Measurements from ENCODE around the gene FOXN1.
"Not testable (repeated sequence)": the region's sequence is repeated elsewhere in the genome, so short reads cannot be mapped to it uniquely, and the experiment has no call there.

Gene FOXN1, protein sequence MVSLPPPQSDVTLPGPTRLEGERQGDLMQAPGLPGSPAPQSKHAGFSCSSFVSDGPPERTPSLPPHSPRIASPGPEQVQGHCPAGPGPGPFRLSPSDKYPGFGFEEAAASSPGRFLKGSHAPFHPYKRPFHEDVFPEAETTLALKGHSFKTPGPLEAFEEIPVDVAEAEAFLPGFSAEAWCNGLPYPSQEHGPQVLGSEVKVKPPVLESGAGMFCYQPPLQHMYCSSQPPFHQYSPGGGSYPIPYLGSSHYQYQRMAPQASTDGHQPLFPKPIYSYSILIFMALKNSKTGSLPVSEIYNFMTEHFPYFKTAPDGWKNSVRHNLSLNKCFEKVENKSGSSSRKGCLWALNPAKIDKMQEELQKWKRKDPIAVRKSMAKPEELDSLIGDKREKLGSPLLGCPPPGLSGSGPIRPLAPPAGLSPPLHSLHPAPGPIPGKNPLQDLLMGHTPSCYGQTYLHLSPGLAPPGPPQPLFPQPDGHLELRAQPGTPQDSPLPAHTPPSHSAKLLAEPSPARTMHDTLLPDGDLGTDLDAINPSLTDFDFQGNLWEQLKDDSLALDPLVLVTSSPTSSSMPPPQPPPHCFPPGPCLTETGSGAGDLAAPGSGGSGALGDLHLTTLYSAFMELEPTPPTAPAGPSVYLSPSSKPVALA

GRCh38 chr17:28505986-28506665, at the start of gene FOXN1:
Gene FOXN1 (plus strand): TSS chr17:28506348. CDS start chr17:28523970, 17,622 bp downstream.
- DNase-seq (ENCODE audit: low read depth in 2 of 2), result no peak

DNA sequence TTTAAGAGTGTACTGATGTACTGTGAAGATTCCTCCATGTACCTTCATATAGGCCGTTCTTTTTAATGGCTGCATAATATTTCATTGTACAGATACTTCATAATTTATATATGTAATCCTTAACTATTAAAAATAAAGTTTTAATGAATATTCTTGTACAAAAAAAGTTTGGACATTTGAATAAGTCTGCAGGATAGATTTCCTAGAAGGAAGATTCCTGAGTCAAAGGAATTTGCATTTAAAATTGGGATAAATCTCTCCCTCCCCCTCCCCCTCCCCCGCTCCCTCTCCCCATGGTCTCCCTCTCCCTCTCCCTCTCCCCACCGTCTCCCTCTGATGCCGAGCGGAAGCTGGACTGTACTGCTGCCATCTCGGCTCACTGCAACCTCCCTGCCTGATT, 48.3 kb upstream of the FOXN1 start:
- no peak for DNase-seq (ENCODE audit: low read depth in 2 of 2)

DNA sequence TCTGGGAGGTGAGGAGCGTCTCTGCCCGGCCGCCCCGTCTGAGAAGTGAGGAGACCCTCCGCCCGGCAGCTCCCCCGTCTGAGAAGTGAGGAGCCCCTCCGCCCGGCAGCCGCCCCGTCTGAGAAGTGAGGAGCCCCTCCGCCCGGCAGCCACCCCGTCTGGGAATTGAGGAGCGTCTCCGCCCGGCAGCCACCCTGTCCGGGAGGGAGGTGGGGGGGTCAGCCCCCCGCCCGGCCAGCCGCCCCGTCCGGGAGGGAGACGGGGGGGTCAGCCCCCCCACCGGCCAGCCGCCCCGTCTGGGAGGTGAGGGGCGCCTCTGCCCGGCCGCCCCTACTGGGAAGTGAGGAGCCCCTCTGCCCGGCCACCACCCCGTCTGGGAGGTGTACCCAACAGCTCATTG, 47.3 kb upstream of the FOXN1 start:
- not testable (repeated sequence) for DNase-seq (ENCODE audit: low read depth in 2 of 2)

GRCh38 chr17:28460901-28461300, 45.2 kb upstream of the FOXN1 start:
- no peak for DNase-seq (ENCODE audit: low read depth in 2 of 2)

- no peak for DNase-seq (ENCODE audit: low read depth in 2 of 2)
These were observed 40.1 kb upstream of the FOXN1 start for GRCh38 chr17:28466001-28466400.

GRCh38 chr17:28466521-28467048, 39.6 kb upstream of the FOXN1 start:
- DNase-seq (ENCODE audit: low read depth in 2 of 2), result no peak

- no peak for DNase-seq (ENCODE audit: low read depth in 2 of 2)
These were observed 38.6 kb upstream of the FOXN1 start for GRCh38 chr17:28467456-28468025.

GRCh38 chr17:28468033-28468735, 38.0 kb upstream of the FOXN1 start:
- DNase-seq (ENCODE audit: low read depth in 2 of 2), result not testable (repeated sequence)

- DNase-seq (ENCODE audit: low read depth in 2 of 2), result no peak
These were observed 37.4 kb upstream of the FOXN1 start for GRCh38 chr17:28468781-28469180.

GRCh38 chr17:28469376-28469775, 36.8 kb upstream of the FOXN1 start:
- DNase-seq (ENCODE audit: low read depth in 2 of 2), result no peak

DNA sequence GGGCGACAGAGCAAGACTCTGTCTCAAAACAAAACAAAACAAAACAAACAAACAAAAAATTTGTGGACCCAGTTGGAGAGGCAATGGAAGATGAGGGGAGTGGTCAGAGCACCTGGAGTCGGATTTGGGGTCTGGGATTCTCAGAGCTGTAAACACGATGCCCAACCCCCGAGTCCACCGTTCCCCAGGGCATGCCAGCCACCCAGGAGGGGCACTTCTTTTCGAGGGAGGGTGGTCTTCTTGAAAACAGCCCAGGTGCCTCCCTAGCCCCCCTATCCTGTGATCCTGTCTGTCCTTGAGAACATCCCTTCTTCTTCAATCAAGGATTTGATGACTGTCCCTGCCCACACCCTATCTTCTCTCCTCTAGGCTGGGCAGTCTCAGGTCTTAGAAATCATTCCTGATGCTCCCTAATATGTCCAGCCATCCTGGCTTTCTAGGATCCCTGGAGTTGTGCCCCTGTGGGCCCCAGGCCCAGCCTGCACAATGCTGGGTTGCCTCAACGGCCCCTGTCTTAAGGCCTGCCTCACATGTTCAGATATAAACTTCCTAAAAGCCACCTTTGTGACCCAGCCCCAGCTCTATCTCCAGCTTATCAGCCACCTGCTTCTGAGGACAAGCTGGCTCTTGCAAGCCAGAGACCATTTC, 35.8 kb upstream of the FOXN1 start:
- DNase-seq (ENCODE audit: low read depth in 2 of 2), result no peak

DNA sequence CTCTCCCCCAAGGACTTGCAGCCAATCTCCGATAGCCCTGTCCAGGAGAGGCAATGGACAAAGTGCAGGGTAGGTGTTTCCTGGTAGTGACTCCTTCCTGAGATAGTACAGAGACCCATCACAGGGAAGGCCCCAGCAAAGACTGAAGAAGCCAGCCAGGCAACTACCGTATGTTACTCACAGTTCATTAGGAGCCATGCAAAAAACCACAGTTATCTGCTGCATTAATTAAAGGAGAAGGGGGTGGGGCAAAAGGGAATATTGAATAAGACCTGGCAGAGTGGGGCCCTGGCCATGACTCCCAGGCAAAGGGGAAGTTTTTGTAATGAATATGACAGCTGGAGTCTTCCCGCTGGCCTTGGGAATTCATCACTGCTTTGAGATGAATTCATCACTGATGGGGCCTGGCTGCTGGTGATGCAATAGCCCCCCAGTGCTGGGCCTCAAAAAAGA, 35.2 kb upstream of the FOXN1 start:
- DNase-seq (ENCODE audit: low read depth in 2 of 2), result no peak

GRCh38 chr17:28471531-28472342, 34.4 kb upstream of the FOXN1 start:
- no peak for DNase-seq (ENCODE audit: low read depth in 2 of 2)

GRCh38 chr17:28472871-28473497, 33.2 kb upstream of the FOXN1 start:
- no peak for DNase-seq (ENCODE audit: low read depth in 2 of 2)

DNA sequence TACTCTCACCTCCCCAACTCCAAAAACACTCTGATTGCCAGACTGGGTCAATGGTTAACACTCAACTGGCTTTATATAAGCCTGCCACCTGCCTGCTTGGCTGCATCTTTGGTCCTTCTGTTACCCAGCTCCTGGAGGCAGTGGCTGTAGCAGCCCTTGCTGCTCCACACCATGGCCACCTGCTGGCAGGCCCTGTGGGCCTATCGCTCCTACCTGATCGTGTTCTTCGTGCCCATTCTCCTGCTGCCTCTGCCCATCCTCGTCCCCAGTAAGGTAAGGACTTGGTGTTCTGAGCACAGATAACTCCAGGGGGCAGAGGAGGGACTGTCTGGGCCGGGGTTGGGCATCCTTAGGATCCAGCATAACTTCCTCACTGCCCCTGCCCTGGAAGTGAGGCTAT, 32.6 kb upstream of the FOXN1 start, which contains the start of gene SLC13A2:
Gene SLC13A2 (plus strand): TSS at position 103 of the 400 bp plus-strand sequence. CDS start 69 bp downstream, at position 172.
- no peak for DNase-seq (ENCODE audit: low read depth in 2 of 2)

DNA sequence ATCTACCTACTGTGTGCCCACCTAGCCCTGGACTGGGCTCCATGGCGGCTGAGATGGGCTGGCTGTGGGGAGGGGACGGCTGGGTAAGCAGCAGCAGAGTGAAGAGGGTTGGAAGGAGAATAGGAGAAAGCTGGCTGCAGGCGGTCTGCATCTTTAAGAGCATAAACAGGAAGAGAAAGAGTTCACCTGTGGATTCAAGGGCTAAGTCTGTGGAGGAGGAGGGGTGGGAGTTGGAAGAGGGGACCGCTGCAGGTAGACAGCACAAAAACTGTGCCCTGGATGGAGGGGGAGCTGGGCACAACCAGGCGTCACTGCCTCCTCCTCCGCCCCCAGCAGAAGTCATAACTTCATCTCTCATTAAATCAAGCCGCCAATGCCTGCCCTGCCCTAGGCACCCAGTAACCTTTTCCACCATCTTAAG, 32.0 kb upstream of the FOXN1 start:
- DNase-seq (ENCODE audit: low read depth in 2 of 2), result no peak

DNA sequence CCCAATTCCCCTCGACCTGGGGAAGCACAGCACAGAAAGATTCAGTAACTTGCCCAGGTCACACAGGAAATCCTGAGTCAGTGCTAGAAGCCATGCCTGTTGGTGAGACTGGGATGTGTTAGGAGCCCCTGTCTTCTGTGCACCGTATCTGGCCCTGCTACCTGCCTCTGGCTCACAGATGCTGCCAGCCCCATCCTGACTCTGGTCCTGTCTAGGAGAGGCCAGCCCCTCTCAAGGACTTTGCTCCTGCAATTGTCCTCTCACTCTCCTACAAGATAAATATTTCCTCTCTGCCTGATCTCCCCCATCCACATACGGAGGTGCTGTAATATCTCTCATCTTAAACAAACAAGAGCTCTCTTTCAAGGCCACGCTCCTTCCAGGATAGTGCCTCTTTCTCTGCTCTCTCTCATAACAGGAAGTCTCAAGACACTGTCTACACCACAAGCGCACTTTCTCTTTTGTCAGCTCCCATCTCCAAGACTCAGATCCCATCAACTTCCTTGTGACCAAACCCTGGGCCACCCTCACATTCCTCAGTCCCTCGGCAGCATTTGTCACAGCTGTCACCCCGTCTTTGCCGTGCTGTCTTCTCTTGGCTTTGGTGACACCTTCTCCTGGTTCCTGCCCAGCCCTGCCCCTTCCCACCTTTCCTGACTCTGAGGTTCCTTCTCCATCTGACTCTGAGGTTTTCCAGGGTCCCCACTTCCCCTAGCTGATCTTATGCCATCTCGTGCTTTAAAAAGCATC, 30.8 kb upstream of the FOXN1 start:
- DNase-seq (ENCODE audit: low read depth in 2 of 2), result no peak

- DNase-seq (ENCODE audit: low read depth in 2 of 2), result no peak
These were observed 29.9 kb upstream of the FOXN1 start for GRCh38 chr17:28476076-28476865.

Measured in stimulated activated CD8-positive, alpha-beta memory T cell treated with anti-CD3 and anti-CD28 coated beads, Interleukin-7, amount 100 ng/mL, for 1 hour (primary cell).